NT2/D1 (cell line): ENCODE data around the gene PIK3IP1.

ENCODE experiments used
- YY1 ChIP-seq: IDR thresholded peaks from 2 replicates; pipeline ENCODE4 v1.6.1; 2011; ENCODE audit not compliant: insufficient read length, insufficient read depth
- ZNF274 ChIP-seq: IDR thresholded peaks from 2 replicates; pipeline ENCODE4 v1.6.1; 2011; ENCODE audit warnings: mild to moderate bottlenecking, low read depth, low read length

GRCh38 chr22:31289344-31289743 is 2.9 kb downstream of the PIK3IP1 start:
- no peak for TF ChIP-seq ZNF274
- no peak for TF ChIP-seq YY1
